Thyroid gland (tissue), 4 donors: ENCODE results near the gene ADTRP. TPM values are rescaled to one million over a fixed set of nuclear protein-coding genes. Genes with fewer than 3 reads are reported as not detected.

Experiments
- DNase-seq, 2 donors: peaks; one replicate each; pipeline ENCODE4 v3.0.0-alpha.2; 2019
- H3K27ac ChIP-seq, 3 donors: fragments of 200-600 bp; sonication (generic); 1 replicate in 2 of 3; 2 replicates in 1 of 3; pipeline ENCODE4 v1.5.1; 2016 to 2019; ENCODE audit warnings: mild to moderate bottlenecking in 1 of 3, moderate library complexity in 1 of 3
- H3K27me3 ChIP-seq: fragments of 200-600 bp; sonication (generic); one replicate; pipeline ENCODE4 v1.5.1; 2019
- H3K36me3 ChIP-seq, 2 donors: fragments of 200-600 bp; sonication (generic); one replicate each; pipeline ENCODE4 v1.5.1; 2016 to 2019
- H3K4me1 ChIP-seq, 2 donors: fragments of 200-600 bp; sonication (generic); one replicate each; pipeline ENCODE4 v1.5.1; 2017 to 2019
- H3K4me3 ChIP-seq, 3 donors: fragments of 200-600 bp; sonication (generic); replicated peaks in 1 of 3; 1 replicate in 2 of 3; 2 replicates in 1 of 3; pipeline ENCODE4 v1.5.1; 2016; ENCODE audit warnings: mild to moderate bottlenecking in 1 of 3
- H3K9me3 ChIP-seq: fragments of 200-600 bp; sonication (generic); one replicate; pipeline ENCODE4 v1.5.1; 2017
- POLR2A ChIP-seq, 2 donors: fragments of 450-650 bp; IDR thresholded peaks; one replicate each; pipeline ENCODE4 v1.6.1; 2017; ENCODE audit warnings: antibody characterized with exemption in 2 of 2, mild to moderate bottlenecking in 2 of 2, moderate library complexity in 1 of 2
- WGBS, 2 donors: methylation state at CpG; one replicate each; pipeline ENCODE4 v1.1.5; 2017; 5-methylcytosine and 5-hydroxymethylcytosine counted together
- intact Hi-C: fragments of 100-400 bp; cut with DNase I; formaldehyde crosslinking; loops from one replicate; pipeline ENCODE4 v1.15.1; 2023
- total RNA-seq, 4 donors: library from RNA; depleted of rRNA; stranded (reverse); fragments of >200 nt; gene quantifications; one replicate each; pipeline ENCODE4 v1.2.3, GENCODE V29; 2016
- TF ChIP-seq, protein P1 (sequence below), 6 experiments: fragments of 200-600 bp in 3 of 6; fragments of 450-650 bp in 3 of 6; sonication (generic) in 3 of 6; IDR thresholded peaks; one replicate each; pipeline ENCODE4 v1.5.1; 2016 to 2019; ENCODE audit warnings: antibody characterized with exemption in 6 of 6, mild to moderate bottlenecking in 2 of 6, inconsistent platforms in 1 of 6, moderate library complexity in 1 of 6

ADTRP gene
- total RNA-seq, 4 donors from 2014 or later: 0.40 to 3.5 TPM; not detected in 2

GRCh38 chr6:11748591-11749210 is 29.9 kb downstream of the ADTRP start:
- Histone ChIP-seq H3K4me1 (peaks cover 11 to 22% of the 10 kb centered on the region in 2 donors), H3K4me3 (no peak overlapping the region), H3K9me3 (no peaks in the 10 kb centered on the region), H3K27ac (no peak overlapping the region), H3K36me3 (no peaks in the 10 kb centered on the region), H3K27me3 (no peaks in the 10 kb centered on the region)
- TF ChIP-seq, protein P1, sequence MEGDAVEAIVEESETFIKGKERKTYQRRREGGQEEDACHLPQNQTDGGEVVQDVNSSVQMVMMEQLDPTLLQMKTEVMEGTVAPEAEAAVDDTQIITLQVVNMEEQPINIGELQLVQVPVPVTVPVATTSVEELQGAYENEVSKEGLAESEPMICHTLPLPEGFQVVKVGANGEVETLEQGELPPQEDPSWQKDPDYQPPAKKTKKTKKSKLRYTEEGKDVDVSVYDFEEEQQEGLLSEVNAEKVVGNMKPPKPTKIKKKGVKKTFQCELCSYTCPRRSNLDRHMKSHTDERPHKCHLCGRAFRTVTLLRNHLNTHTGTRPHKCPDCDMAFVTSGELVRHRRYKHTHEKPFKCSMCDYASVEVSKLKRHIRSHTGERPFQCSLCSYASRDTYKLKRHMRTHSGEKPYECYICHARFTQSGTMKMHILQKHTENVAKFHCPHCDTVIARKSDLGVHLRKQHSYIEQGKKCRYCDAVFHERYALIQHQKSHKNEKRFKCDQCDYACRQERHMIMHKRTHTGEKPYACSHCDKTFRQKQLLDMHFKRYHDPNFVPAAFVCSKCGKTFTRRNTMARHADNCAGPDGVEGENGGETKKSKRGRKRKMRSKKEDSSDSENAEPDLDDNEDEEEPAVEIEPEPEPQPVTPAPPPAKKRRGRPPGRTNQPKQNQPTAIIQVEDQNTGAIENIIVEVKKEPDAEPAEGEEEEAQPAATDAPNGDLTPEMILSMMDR (IDR thresholded peaks at IDR 0.05): no peak
- TF ChIP-seq POLR2A (IDR thresholded peaks at IDR 0.05): no peak
- no peak for DNase-seq
- intact Hi-C loops: no loop called here
- WGBS, 2 donors: 84 to 88% methylated on average over 7 of the region's 7 CpGs

- 74 to 94% methylated on average over 3 of the region's 3 CpGs for WGBS, 2 donors
- TF ChIP-seq, protein P1 (IDR thresholded peaks at IDR 0.05): no peak
- TF ChIP-seq POLR2A (IDR thresholded peaks at IDR 0.05): no peak
- Histone ChIP-seq H3K4me3 (no peak overlapping the region), H3K4me1 (peaks cover 11 to 30% of the 10 kb centered on the region in 2 donors), H3K9me3 (no peaks in the 10 kb centered on the region), H3K36me3 (no peaks in the 10 kb centered on the region), H3K27me3 (no peaks in the 10 kb centered on the region), H3K27ac (peak overlapping the region in 1 of 3 donors; percentile 30)
- intact Hi-C loops: no loop called here
- DNase-seq: no peak
Measured at GRCh38 chr6:11747021-11747420, 31.6 kb downstream of the ADTRP start.

- peak overlapping the region in 2 of 3 donors; percentile 30 to 33 for H3K27ac ChIP-seq
- 12 to 47% methylated on average over 3 of the region's 3 CpGs for WGBS, 2 donors
- DNase-seq: peak; percentile 74 to 82
Measured at GRCh38 chr6:11744753-11745152, 33.9 kb downstream of the ADTRP start.

DNA sequence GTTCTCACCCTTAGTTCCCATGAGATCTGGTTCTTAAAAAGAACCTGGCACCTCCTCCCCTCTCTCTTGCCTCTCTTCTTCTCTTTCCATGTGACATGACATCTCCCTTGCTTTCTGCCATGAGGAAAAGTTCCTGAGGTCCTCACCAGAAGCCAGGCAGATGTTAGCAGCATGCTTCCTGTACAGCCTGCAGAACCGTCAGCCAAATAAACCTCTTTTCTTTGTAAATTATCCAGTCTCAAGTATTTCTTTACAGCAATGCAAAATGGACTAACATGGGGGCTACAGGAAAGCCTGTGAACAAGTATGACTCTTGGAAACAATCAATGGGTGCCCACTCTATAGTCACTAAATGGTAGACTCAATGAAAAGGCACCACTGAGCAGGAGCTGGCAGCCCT is 34.5 kb downstream of the ADTRP start:
- TF ChIP-seq POLR2A (IDR thresholded peaks at IDR 0.05): no peak
- intact Hi-C loops: no loop called here
- H3K27ac ChIP-seq: peak overlapping the region in 1 of 3 donors; percentile 33

More at GRCh38 chr6:11744753-11745152, 33.9 kb downstream of the ADTRP start:
- H3K27me3 ChIP-seq: no peaks in the 10 kb centered on the region
- H3K4me1 ChIP-seq: peaks cover 11 to 30% of the 10 kb centered on the region in 2 donors
- TF ChIP-seq, protein P1 (IDR thresholded peaks at IDR 0.05): no peak
- no peak for TF ChIP-seq POLR2A (IDR thresholded peaks at IDR 0.05)
- H3K4me3 ChIP-seq: no peak overlapping the region
- no peaks in the 10 kb centered on the region for H3K36me3 ChIP-seq
- H3K9me3 ChIP-seq: no peaks in the 10 kb centered on the region
- intact Hi-C loops: no loop called here

DNA sequence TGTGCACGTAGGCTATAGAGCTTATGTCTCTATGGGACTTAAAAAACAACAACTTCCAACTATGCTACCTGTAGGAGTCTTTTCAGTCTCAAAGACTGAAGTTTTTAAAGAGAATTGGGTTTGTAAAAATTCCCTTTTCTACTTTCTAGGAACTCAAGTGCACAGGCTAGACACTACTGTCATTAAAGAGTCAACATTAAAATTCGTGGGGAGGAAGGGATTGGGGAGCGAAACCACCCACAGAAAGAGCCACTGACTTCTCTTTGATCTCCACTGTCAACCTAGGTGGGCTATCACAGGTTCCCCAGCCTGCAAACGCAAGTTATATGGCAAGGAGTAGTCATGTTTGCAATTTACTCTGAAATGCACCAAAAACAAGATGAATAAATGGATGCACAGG is 37.7 kb downstream of the ADTRP start:
- intact Hi-C loops: no loop called here

More for the DNA sequence above, 34.5 kb downstream of the ADTRP start:
- DNase-seq: no peak
- Histone ChIP-seq H3K9me3 (no peaks in the 10 kb centered on the region), H3K36me3 (no peaks in the 10 kb centered on the region), H3K27me3 (no peaks in the 10 kb centered on the region), H3K4me1 (peaks cover 11 to 33% of the 10 kb centered on the region in 2 donors), H3K4me3 (no peak overlapping the region)
- WGBS, 2 donors: 95 to 97% methylated on average over 1 of the region's 1 CpG

More for the DNA sequence above, 37.7 kb downstream of the ADTRP start:
- Histone ChIP-seq H3K27me3 (no peaks in the 10 kb centered on the region), H3K4me1 (peaks cover 4 to 34% of the 10 kb centered on the region in 2 donors), H3K9me3 (no peaks in the 10 kb centered on the region), H3K27ac (no peak overlapping the region), H3K4me3 (no peak overlapping the region), H3K36me3 (no peaks in the 10 kb centered on the region)
- no peak for DNase-seq
- TF ChIP-seq, protein P1 (IDR thresholded peaks at IDR 0.05): no peak
- TF ChIP-seq POLR2A (IDR thresholded peaks at IDR 0.05): no peak
- 71 to 81% methylated on average over 4 of the region's 4 CpGs for WGBS, 2 donors
